ENCODE data around the gene MYH7. TPM values are rescaled to one million over a fixed set of nuclear protein-coding genes. Genes with fewer than 3 reads are reported as not detected.
"Not testable (repeated sequence)": the region's sequence is repeated elsewhere in the genome, so short reads cannot be mapped to it uniquely, and the experiment has no call there.

MYH7 gene
- total RNA-seq, 1 donor from 2014 or later = 14,853 TPM

- DNase-seq = no peak
- no peak for TF ChIP-seq CTCF (IDR thresholded peaks at IDR 0.05; ENCODE audit: borderline replicate concordance)
- Histone ChIP-seq H3K4me3 (no peak overlapping the region), H3K9me3 (replicated peaks) (no peaks in the 10 kb centered on the region), H3K27me3 (ENCODE audit: low read depth) (no peaks in the 10 kb centered on the region), H3K27ac (replicated peaks) (no peak overlapping the region), H3K36me3 (no peaks in the 10 kb centered on the region), H3K4me1 (peaks cover 12% of the 10 kb centered on the region)
- intact Hi-C loops (cut with micrococcal nuclease) = no loop called here
Observed at GRCh38 chr14:23465261-23465660, 29.8 kb upstream of the MYH7 start.

GRCh38 chr14:23464700-23465099 lies 29.2 kb upstream of the MYH7 start:
- Histone ChIP-seq H3K4me3 (no peak overlapping the region), H3K36me3 (no peaks in the 10 kb centered on the region), H3K27me3 (ENCODE audit: low read depth) (no peaks in the 10 kb centered on the region), H3K27ac (replicated peaks) (no peak overlapping the region), H3K9me3 (replicated peaks) (no peaks in the 10 kb centered on the region), H3K4me1 (peaks cover 6% of the 10 kb centered on the region)
- intact Hi-C loops (cut with micrococcal nuclease) = loop anchor here (5.0 kb wide), 1 partner anchor 132 kb away; no protein-coding TSS in a partner anchor
- TF ChIP-seq CTCF (IDR thresholded peaks at IDR 0.05; ENCODE audit: borderline replicate concordance) = no peak
- DNase-seq = no peak

GRCh38 chr14:23460960-23461359 lies 25.5 kb upstream of the MYH7 start:
- H3K36me3 ChIP-seq = no peaks in the 10 kb centered on the region
- intact Hi-C loops (cut with micrococcal nuclease) = loop anchor here (5.0 kb wide), 1 partner anchor 129 kb away; no protein-coding TSS in a partner anchor
- no peak overlapping the region for H3K27ac ChIP-seq (replicated peaks)
- no peak for TF ChIP-seq CTCF (IDR thresholded peaks at IDR 0.05; ENCODE audit: borderline replicate concordance)
- DNase-seq = no peak
- H3K9me3 ChIP-seq (replicated peaks) = no peaks in the 10 kb centered on the region
- no peaks in the 10 kb centered on the region for H3K4me1 ChIP-seq
- H3K4me3 ChIP-seq = no peak overlapping the region
- peaks cover 8% of the 10 kb centered on the region for H3K27me3 ChIP-seq (ENCODE audit: low read depth)

- no peaks in the 10 kb centered on the region for H3K36me3 ChIP-seq
- TF ChIP-seq CTCF (IDR thresholded peaks at IDR 0.05; ENCODE audit: borderline replicate concordance) = no peak
- peaks cover 8% of the 10 kb centered on the region for H3K27me3 ChIP-seq (ENCODE audit: low read depth)
- no peak overlapping the region for H3K27ac ChIP-seq (replicated peaks)
- DNase-seq = no peak
- no peak overlapping the region for H3K4me3 ChIP-seq
- H3K9me3 ChIP-seq (replicated peaks) = no peaks in the 10 kb centered on the region
- H3K4me1 ChIP-seq = no peaks in the 10 kb centered on the region
- intact Hi-C loops (cut with micrococcal nuclease) = no loop called here
Observed at GRCh38 chr14:23457587-23458445, 22.4 kb upstream of the MYH7 start.

GRCh38 chr14:23456883-23457586 lies 21.6 kb upstream of the MYH7 start:
- intact Hi-C loops (cut with micrococcal nuclease); DNase-seq; H3K9me3 ChIP-seq (replicated peaks); H3K4me3 ChIP-seq; H3K27ac ChIP-seq (replicated peaks); H3K27me3 ChIP-seq (ENCODE audit: low read depth); H3K4me1 ChIP-seq; H3K36me3 ChIP-seq: not testable (repeated sequence)
- peak; percentile 45 for TF ChIP-seq CTCF (IDR thresholded peaks at IDR 0.05; ENCODE audit: borderline replicate concordance)
